SU-DHL-6 (cell line): ENCODE results near the gene SERINC4.

Experiments used
- EZH2phosphoT487 ChIP-seq: fragments of 200-600 bp; sonication (generic), shearing (Covaris generic); conservative IDR thresholded peaks from 2 replicates; pipeline ENCODE4 v1.6.1; 2018; ENCODE audit warnings: mild to moderate bottlenecking, antibody characterized with exemption, low read length, moderate library complexity, mixed read lengths
- TF ChIP-seq, protein P1 (sequence below): fragments of 200-600 bp; sonication (generic); IDR thresholded peaks from one replicate; pipeline ENCODE4 v1.5.1; 2017; ENCODE audit warnings: antibody characterized with exemption, mild to moderate bottlenecking, low read length, moderate library complexity; ENCODE audit not compliant: insufficient read depth, poor library complexity, severe bottlenecking

GRCh38 chr15:43808435-43808950 is 8.5 kb upstream of the SERINC4 start:
- TF ChIP-seq, protein P1, sequence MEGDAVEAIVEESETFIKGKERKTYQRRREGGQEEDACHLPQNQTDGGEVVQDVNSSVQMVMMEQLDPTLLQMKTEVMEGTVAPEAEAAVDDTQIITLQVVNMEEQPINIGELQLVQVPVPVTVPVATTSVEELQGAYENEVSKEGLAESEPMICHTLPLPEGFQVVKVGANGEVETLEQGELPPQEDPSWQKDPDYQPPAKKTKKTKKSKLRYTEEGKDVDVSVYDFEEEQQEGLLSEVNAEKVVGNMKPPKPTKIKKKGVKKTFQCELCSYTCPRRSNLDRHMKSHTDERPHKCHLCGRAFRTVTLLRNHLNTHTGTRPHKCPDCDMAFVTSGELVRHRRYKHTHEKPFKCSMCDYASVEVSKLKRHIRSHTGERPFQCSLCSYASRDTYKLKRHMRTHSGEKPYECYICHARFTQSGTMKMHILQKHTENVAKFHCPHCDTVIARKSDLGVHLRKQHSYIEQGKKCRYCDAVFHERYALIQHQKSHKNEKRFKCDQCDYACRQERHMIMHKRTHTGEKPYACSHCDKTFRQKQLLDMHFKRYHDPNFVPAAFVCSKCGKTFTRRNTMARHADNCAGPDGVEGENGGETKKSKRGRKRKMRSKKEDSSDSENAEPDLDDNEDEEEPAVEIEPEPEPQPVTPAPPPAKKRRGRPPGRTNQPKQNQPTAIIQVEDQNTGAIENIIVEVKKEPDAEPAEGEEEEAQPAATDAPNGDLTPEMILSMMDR = no peak
- no peak for TF ChIP-seq EZH2phosphoT487
